Testis (tissue), 3 donors: Measurements from ENCODE around the gene KRT3. TPM values are rescaled to one million over a fixed set of nuclear protein-coding genes. Genes with fewer than 3 reads are reported as not detected.

Source experiments
- DNase-seq: peaks from one replicate; pipeline ENCODE4 v3.0.0-alpha.2; 2019
- H3K27ac ChIP-seq, 2 donors: fragments of 200-600 bp; sonication (generic); one replicate each; pipeline ENCODE4 v1.5.1; 2019
- H3K27me3 ChIP-seq: fragments of 200-600 bp; sonication (generic); one replicate; pipeline ENCODE4 v1.5.1; 2019
- H3K36me3 ChIP-seq: fragments of 200-600 bp; sonication (generic); one replicate; pipeline ENCODE4 v1.5.1; 2017; ENCODE audit warnings: low read depth; ENCODE audit errors: missing control alignments
- H3K4me1 ChIP-seq: fragments of 200-600 bp; sonication (generic); one replicate; pipeline ENCODE4 v1.5.1; 2019
- H3K4me3 ChIP-seq, 2 donors: fragments of 200-600 bp; sonication (generic); one replicate each; pipeline ENCODE4 v1.5.1; 2017 to 2019
- H3K9me3 ChIP-seq: fragments of 200-600 bp; sonication (generic); one replicate; pipeline ENCODE4 v1.5.1; 2017
- POLR2A ChIP-seq: fragments of 450-650 bp; IDR thresholded peaks from one replicate; pipeline ENCODE4 v1.6.1; 2017; ENCODE audit warnings: antibody characterized with exemption, mild to moderate bottlenecking, moderate library complexity
- WGBS, 2 donors: methylation state at CpG; one replicate each; pipeline ENCODE4 v1.1.5; 2018; 5-methylcytosine and 5-hydroxymethylcytosine counted together
- intact Hi-C: fragments of 100-400 bp; cut with DNase I; formaldehyde crosslinking; loops from one replicate; pipeline ENCODE4 v1.15.1; 2023; ENCODE audit warnings: low total_unique reads
- polyA plus RNA-seq: library from polyadenylated mRNA; stranded (reverse); fragments of 350-450 nt; fragmentation: Illumina TruSeq; extraction: RNeasy Lipid Tissue Mini Kit (QIAGEN cat#74804); gene quantifications from one replicate; pipeline ENCODE4 v1.2.3, GENCODE V29; 2014; ENCODE audit warnings: low read depth, low replicate concordance; ENCODE audit not compliant: insufficient read depth
- total RNA-seq, 2 donors: library from RNA; depleted of rRNA; stranded (reverse); fragments of >200 nt; gene quantifications; one replicate each; pipeline ENCODE4 v1.2.3, GENCODE V29; 2016
- TF ChIP-seq, protein P1 (sequence below), 3 experiments: fragments of 450-650 bp in 2 of 3; fragments of 200-600 bp in 1 of 3; sonication (generic) in 1 of 3; IDR thresholded peaks; one replicate each; pipeline ENCODE4 v1.5.1; 2016 to 2019; ENCODE audit warnings: antibody characterized with exemption in 3 of 3, mild to moderate bottlenecking in 2 of 3, moderate library complexity in 1 of 3

Gene KRT3
- total and polyA plus RNA-seq, 3 donors from 2014 or later: not detected

DNA sequence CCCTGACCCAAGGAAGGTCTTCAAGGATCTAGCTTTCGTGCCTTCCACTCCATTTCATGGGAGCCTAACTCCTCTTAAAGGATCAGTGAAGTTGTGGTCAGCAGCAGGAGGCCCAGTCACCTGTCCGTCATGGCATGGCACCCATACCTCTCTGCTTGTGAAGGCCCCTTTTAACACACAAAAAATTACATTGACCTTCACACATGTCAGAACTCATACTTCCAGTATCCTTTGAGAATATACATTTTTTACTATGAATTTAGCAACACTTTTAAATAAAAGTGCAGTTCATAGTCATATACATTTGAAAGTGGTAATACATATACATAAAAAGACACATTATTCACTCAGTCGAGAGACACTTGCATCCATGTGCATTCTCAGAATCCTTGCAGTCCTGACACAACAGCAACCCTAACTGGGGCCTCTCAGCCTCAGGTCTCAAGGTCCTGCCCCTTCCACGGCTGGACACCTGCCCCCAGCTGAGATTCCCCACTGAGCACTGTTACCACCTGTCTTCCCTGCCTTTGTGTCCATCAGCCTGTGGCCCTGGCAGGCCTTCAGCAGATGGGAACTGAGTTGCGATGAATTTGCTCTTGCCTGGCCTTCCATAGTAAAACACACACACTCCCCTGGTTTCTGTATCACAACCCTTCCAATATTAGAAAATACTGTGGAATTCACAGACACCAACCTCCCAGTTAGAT, 3.7 kb upstream of the KRT3 start:
- Histone ChIP-seq H3K4me1 (no peaks in the 10 kb centered on the region), H3K4me3 (no peak overlapping the region), H3K27ac (no peak overlapping the region), H3K36me3 (no peaks in the 10 kb centered on the region), H3K27me3 (no peaks in the 10 kb centered on the region), H3K9me3 (no peaks in the 10 kb centered on the region)
- WGBS, 2 donors: 85 to 90% methylated on average over 5 of the region's 5 CpGs
- no peak for DNase-seq
- intact Hi-C loops: no loop called here
- no peak for TF ChIP-seq POLR2A
- TF ChIP-seq, protein P1, sequence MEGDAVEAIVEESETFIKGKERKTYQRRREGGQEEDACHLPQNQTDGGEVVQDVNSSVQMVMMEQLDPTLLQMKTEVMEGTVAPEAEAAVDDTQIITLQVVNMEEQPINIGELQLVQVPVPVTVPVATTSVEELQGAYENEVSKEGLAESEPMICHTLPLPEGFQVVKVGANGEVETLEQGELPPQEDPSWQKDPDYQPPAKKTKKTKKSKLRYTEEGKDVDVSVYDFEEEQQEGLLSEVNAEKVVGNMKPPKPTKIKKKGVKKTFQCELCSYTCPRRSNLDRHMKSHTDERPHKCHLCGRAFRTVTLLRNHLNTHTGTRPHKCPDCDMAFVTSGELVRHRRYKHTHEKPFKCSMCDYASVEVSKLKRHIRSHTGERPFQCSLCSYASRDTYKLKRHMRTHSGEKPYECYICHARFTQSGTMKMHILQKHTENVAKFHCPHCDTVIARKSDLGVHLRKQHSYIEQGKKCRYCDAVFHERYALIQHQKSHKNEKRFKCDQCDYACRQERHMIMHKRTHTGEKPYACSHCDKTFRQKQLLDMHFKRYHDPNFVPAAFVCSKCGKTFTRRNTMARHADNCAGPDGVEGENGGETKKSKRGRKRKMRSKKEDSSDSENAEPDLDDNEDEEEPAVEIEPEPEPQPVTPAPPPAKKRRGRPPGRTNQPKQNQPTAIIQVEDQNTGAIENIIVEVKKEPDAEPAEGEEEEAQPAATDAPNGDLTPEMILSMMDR (IDR thresholded peaks at IDR 0.05): no peak

DNA sequence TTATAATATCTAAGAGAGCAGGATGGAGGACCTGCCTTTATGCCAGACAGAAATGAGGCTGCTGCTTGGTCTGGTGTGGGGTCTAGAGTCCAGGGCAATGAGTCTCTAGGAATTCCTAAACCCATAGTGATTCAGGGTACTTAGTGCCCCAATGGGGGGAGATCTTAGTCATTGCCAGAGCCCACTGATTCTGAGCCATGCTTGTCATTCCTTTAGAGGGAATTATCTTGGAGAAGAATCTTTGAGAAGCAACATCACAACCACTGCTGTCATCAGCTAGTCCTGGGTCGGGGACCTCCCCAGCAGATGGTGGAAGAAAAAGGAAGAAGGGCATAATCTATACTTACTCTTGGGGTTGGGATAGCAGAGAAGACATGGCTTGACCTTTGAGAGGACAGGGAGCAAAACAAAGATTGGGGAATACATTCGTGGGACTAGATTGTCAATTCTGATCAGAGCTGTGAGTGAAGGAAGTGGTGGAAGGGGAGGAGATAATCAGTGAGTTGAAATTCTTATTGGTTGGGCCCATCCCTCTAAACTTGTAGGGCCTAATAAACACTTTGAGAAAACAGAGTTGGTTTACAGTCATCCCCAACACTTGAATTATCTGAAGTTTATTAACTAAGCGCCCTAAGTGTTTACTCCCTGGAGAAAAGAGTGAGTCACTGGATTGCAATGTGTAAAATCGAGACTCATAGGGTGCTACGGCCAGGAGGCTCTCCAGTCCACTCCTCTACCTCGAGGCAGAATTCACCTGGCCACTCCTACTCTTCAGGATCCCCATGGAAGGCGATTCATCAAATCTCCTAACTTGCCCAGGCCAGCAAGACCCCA, 3.0 kb upstream of the KRT3 start:
- intact Hi-C loops: no loop called here
- Histone ChIP-seq H3K27ac (no peak overlapping the region), H3K9me3 (no peaks in the 10 kb centered on the region), H3K4me3 (no peak overlapping the region), H3K4me1 (no peaks in the 10 kb centered on the region), H3K27me3 (no peaks in the 10 kb centered on the region), H3K36me3 (no peaks in the 10 kb centered on the region)
- TF ChIP-seq, protein P1 (IDR thresholded peaks at IDR 0.05): no peak
- no peak for TF ChIP-seq POLR2A
- DNase-seq: no peak
- WGBS, 2 donors: 63 to 74% methylated on average over 7 of the region's 7 CpGs

DNA sequence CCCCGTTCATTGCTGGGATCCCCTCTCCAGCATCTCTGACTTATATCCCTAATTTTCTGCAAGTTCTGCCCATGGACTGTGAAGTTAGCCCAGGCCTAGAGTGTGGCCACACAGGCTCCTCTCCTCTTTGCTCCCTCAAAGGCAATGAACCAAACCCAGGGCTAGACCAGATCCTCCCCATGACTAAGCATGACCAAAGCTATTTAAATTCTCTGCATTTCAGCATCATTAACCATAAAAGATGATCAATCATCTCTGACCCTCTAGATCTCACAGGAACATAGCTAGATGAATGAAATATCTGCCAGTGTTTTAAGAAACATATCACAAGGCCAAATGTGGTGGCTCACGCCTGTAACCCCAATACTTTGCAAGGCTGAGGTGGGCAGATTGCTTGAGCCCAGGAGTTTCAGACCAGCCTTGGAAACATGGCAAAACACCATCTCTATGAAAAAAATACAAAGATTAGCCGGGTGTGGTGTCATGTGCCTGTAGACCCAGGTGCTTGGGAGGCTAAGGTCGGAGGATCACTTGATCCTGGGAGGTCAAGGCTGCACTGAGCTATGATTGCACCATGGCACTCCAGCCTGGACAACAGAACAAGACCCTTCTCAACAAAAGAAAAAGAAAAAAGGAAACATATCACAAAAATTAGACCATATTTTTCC, 2.2 kb upstream of the KRT3 start:
- WGBS, 2 donors: 91 to 93% methylated on average over 4 of the region's 4 CpGs

DNA sequence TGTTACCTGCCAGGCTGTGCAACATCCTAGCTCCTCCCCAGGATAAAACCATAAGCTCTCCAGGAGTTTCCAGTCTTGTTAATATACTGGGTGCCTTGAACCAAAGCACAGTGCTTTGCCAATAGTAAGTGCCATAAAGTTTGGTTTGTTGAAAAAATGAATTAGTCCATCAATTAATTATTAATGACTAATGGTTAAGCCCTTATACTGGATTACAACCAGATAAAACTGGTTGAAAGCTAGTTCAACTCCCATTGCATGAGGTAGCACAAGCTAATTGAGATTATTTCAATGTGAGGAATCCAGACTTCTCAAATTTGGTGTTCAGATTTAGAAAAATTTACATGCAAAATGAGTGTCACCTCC, 1.6 kb upstream of the KRT3 start:
- Histone ChIP-seq H3K27ac (no peak overlapping the region), H3K4me1 (no peaks in the 10 kb centered on the region), H3K27me3 (no peaks in the 10 kb centered on the region), H3K36me3 (no peaks in the 10 kb centered on the region), H3K9me3 (no peaks in the 10 kb centered on the region), H3K4me3 (no peak overlapping the region)
- TF ChIP-seq, protein P1 (IDR thresholded peaks at IDR 0.05): no peak
- TF ChIP-seq POLR2A: no peak
- no peak for DNase-seq
- intact Hi-C loops: no loop called here

More for the DNA sequence above, 2.2 kb upstream of the KRT3 start:
- TF ChIP-seq, protein P1 (IDR thresholded peaks at IDR 0.05): no peak
- TF ChIP-seq POLR2A: no peak
- no peak overlapping the region for H3K27ac ChIP-seq
- intact Hi-C loops: no loop called here
- DNase-seq: no peak
- H3K27me3 ChIP-seq: no peaks in the 10 kb centered on the region
- no peaks in the 10 kb centered on the region for H3K4me1 ChIP-seq
- H3K36me3 ChIP-seq: no peaks in the 10 kb centered on the region
- H3K4me3 ChIP-seq: no peak overlapping the region
- no peaks in the 10 kb centered on the region for H3K9me3 ChIP-seq
